ENCODE measurements around the gene GRM7.

Gene GRM7

DNA sequence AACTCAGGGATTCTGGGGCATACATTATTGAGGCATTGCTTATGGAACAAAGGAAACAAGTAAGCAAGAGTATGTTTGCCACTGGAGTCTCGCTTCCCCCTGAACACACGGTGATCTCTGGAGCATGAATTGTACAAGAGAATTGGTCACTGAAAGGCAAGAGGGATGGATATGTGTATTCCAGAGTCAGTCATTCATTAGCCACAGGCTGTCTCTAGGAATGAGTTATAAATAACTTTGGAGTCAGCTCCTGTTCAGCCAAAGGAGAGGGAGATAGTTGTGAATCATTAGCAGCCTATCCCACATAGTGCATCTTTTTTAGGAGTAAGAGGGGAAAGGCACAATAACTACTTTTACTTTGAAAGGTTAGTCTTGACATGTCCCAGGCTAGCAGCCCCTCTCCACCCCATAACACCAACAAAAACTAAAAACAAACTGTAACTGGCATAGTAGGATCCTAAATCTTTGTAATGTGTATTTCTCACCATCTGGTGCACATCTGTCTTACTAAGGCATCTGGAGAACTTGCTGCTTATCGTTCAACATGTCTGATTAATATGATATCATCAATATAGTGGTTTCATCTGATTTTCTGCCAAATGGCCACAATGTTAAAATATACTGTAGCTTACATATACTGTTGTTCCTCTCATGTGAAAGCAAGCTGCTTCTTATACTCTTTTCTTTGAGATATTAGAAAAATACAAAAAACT, 462.2 kb downstream of the GRM7 start:
- DNase-seq: no peak

DNA sequence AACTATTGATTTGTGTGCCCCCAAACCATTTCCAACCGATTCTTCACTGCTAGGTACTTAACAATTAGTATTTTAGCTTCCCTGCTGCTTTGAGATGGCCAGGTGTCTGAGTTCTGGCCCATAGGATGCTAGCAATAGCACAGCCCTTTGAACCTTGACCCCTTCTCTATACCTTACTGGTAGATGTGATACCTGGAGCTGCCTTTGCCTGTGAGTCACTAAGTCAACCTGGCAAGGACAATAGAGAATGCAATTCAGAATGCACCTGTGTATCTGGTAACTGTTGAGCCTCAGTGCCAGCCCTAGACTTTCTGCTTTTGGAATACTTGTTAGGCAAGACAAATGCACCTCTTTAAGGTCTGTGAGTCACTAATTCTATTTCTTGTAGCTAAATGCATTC, 467.4 kb downstream of the GRM7 start:
- DNase-seq: no peak

DNA sequence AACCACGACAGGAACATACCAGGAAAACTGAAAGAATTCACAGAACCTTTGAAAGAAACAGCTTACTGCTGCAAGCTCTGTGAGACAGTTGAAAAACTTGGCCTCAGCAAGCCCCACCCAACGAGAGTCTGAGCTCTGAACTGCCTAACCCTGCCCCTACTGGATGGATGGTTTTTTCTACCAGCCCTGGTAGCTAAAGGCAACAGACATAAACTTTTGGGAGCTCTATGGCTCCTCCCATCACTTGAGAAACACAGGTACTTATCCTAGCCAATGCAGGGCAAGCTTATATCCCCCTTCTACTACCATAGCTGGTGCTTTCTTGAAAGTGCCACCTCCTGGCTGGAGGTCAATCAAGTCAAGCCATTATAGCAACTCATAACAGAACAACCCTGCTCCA, 471.8 kb downstream of the GRM7 start:
- DNase-seq: no peak

DNA sequence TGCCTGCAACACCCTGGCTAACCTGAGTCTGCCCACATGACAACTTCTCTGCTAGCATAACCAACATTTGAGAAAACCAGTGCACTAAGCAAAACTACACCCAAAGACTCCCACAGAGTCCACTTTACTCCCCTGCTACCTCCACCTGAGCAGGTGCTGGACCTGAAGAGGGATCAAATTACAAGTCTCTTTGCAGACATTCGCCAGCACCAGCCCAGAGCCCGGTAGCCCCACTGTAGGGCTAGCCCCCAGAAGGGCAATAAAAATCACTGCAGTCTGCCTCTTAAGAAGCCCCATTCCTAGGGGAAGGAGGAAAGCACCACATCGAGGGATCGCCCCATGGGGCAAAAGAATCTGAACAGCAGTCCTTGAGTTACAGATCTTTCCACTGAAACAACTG, 472.2 kb downstream of the GRM7 start:
- DNase-seq: no peak

DNA sequence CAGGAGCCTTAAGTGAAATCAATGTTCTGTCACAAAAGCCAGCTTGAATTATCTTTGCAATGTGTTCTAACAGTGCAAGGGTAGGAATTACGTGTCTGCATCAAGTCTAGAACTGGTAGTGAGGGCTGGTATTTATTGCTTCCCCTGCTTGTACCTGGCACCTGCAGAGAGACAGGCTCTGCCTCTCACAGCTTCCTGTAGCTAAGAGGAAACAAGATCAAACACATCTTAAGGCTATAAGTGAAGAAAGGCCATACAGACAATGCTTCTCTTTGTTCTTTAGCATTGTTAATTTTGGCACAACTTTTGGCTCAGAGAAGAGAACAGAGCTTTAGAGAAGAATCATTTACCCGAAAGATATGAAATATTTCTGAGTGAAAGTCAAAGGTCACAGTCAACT, 479.9 kb downstream of the GRM7 start:
- DNase-seq: no peak

DNA sequence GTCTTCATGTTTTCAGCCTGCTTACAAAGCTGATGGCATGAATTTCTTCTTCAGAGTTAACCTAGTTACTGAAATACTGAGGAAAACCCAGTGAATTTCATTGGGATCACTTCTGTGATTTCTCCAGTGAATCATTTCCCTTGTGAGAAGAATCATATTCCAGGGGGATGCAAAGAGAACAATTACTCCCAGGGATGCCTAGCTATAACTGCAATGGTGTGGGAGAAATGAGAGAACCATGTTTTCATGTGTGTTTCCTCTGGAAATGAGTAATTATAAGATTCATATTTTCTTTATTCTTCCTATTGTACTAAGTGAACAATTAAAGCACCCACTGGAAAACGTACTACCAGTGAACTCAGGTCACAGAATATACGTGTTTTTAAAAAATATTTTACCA, 485.4 kb downstream of the GRM7 start:
- no peak for DNase-seq

DNA sequence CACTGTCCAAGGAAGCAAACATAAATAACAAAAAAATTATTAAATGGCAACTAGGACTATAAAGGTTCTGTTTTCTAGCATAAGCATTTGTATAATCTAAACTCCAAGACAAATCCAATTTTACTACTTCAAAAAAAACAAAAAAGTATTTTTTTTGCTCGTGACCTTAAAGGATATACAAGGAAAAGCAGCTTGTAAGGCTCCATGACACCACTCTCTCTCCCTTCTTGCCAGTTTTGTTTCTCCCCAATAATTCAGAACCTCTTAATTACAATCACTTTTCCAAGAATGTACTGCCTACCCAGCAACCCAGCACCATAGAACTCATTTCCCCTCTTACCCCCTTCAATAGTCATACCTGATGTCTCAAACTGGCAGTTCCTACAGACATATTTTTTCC, 496.2 kb downstream of the GRM7 start:
- no peak for DNase-seq

DNA sequence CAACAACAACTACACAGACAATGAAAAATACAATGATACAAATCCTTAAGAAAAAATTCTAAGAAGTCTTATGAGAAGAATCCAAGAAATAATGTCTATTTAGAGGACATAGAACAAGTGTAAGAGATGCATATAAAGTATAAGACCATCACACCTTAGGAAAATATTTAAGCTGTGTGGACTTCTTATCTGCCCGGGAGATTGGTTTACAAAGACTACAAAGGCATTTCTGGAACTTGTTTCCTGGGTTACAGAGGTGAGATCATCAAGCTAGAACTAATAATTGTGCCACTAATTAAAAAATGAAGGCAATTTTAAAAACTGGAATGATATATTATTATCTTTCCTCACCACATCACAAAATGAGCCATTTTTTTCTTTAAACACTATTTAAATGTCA, 507.1 kb downstream of the GRM7 start:
- DNase-seq: no peak

DNA sequence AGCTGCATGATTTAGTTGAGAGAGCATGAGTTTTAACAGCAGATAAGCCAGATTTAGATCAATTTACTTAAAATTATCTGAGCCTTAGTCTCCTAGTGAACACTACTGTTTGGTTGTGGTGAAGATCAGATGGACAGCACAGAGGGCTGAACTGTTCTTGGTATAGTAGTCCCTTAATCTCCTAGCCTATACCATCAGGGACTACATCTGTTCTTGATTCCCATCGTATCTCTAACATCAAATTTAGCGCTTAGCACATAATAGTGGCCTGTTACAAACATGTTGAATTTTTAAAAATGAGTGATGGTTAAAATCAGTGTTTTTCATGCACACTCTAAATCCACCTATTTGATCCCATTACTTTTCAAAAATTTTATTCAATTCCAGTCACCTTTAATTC, 507.7 kb downstream of the GRM7 start:
- DNase-seq: no peak

DNA sequence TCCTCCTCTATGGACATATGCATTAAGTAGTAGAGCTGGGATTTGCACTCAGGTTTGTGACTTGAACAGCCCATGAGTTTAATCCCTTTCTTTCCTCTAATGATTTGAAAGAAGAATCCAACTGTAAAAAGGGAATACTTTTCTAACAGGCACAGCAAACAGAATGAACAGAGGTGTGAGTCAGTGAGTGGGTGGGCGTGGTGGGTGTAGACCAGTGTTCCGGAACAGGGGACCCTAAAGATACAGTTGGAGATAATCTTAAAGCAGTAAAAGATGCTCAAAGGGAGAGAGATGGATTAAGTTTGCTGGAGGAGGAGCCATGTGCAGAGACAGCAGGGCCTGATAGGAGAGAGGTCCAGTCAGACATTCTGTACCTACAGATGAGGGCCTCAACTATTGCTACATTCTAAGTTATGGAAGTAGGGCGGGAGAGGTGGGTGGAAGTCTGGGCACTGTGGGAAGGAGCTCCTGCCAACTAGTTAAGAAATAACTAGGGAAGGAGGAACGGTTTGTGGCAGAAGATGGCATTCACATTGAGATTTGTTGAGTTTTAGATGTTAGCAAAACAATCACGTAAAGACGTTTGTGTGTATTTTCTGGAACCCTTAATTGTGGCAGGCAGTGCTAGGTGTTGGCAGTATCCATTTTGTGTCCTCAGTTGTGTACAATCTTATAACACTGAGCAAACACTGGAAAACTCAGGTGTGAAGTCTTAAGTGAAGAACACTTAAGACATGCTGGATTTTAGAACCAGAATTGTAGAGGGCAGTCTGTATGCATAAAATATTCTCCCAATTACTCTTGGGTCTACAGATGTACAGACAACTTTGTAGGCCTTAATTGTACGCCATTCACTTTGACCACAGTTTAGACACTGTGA, 511.0 kb downstream of the GRM7 start:
- DNase-seq: no peak

DNA sequence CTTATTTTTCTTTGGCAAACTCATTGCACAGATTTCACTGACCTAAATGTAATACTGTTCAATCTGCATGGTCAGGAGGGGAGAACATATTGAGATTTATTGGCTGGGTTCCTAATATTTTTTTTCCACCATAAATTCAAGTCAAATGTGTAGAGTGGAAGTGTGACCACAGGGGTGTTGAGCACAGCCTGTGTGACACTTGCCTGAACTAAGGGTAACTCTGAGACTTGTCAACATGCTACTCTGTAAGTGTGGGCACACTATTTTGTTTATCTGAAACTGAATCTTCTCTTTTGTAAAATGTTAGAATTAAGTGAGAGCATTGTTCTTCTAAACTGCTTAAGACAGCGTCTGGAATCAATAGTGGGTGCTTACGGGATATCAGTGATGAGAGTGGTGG, 516.2 kb downstream of the GRM7 start:
- DNase-seq: no peak

DNA sequence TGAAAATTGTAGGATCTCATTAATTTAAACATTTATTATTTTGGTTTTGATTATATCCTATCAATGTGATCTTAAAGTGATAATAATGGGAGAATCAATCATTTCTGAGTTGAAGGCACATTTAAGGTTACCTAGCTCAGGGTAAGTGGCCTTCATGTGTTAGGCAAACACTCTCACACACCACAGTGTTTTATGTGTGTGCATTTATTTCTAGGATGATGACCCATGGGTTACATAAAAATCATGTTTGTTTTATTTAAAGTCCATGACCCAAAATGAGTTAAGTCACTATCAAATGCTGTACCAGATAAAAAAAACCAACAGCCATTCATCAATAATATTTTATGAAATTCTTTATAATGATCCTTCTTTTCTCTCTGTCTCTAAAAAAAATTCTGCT, 520.8 kb downstream of the GRM7 start:
- DNase-seq: no peak

DNA sequence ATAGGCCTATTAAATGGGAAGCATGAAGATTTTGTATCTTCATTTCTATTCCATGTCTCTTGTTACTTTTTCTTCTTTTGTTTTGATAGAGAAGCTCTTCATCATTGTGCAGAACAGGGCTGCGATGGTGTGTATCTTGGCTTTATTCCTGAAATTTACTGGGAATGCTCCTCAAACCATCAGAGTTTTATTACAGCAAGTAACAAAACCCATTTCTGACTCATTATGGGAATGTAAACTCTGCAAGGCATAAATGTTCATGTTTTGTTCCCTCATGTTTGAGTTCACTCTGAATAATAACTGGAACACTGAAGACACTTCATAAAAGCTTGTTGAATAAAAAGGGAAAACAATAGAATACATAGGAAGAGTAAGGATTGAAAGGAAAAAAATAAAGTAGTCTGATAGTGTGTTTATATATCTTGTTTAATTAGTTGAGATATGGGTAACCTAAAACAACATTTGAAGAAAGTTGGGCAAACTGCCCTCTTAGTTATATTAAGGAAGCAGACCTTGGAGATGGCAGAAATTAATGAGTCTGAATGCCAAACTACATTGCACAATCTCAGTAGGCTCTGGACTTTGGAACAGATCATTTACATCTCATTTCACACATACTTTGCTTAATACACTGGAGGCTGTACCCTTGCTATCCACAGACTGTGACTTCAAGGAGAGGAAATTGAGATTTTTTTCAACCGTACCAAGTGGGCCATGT, 521.5 kb downstream of the GRM7 start:
- DNase-seq: no peak

DNA sequence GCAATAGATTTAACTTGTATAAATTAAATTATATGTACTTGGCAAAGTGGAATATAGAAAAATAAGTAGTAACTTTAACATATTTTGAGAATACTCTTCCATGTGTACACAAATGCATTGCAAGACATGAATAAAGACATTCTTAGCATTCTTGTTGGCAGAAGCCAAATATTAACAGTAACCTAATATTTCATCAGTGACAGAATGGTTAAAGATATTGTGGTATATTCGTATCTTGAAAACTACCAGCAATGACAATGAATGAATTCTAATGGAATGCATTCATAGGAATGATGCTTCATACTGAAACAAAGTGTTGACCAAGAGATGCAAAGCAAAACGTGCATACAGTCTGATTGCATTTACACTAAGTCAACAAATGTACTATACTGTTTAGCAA, 524.7 kb downstream of the GRM7 start:
- no peak for DNase-seq

DNA sequence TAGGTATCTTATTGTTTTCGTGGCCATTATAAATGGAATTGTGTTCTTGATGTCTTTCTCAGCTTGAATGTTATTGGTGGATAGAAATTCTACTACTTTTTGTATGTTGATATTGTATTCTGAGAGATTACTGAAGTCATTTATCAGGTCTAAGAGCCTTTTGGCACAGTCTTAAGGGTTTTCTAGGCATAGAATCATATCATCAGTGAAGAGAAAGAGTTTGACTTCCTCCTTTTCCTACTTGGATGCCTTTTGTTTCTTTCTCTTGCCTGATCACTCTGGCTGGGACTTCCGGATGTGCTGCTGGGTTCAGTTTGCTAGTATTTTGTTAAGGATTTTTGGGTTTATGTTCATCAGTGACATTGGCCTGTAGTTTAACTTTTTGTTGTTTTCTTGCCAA, 527.1 kb downstream of the GRM7 start:
- DNase-seq: no peak

DNA sequence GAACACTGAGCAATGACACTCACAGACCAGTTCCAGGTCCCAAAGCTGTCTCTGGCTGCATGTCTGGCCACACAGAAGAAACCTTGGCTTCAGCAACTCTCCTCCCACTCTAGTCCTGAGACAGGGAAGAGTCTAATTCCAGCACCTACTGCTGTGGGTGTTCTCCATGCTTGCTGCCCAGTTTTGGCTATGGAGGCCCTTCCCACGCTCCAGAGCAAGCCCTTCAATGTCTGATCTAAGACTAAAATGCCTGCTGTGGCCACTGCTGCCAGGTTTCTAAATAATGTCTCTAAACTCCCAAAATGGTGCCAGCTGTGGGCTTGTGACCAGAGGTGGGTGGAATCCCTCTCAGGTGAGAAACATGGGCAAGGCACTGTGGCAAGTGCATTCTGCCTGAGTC, 531.3 kb downstream of the GRM7 start:
- no peak for DNase-seq

DNA sequence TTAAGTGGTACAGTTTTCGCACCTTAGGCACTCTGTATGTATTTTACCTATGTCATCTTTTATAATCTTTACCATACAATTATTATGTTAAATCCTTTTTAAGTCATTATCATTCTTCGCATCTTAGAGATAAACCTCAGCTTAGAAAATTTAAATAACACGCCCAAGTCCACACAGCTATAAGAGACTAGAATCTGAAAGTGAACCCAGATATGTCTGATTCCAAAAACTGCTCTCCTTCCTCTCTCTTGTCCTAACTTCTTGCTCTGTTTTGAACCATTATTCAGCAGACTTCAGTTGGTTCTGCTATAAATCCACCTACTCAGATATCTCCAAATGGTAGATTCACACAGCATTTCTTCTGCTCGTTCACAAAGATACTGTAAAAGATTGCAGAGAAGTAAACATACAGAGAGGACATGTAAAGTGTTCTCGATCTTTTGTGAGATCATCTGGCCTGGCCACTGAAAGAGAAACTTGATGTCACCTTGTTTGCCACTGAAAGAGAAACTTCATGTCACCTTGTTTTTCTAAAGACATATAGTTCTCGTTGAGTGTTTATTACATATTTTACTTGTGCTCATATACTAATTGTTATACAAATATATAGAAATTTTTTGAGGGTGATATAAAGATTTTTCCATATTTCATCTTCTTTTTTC, 533.2 kb downstream of the GRM7 start:
- no peak for DNase-seq

DNA sequence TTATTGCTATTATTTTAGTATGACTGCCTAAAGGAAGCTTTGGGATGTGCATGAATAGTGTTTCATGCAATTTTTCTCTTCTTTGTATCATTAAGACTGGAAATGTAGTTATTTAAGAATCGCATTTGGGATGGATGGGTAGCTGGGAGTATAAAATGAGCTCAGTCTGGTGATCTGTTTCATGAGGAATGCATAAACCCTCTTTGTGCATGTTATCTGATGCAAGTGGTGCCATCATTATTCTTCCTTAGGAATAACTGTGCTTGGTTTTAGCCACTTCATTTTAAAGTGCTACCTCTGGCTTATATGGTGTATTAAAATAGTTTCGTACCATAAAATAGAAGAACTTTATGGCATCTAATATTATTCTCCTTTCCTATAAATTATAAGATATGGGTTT, 535.6 kb downstream of the GRM7 start:
- no peak for DNase-seq

DNA sequence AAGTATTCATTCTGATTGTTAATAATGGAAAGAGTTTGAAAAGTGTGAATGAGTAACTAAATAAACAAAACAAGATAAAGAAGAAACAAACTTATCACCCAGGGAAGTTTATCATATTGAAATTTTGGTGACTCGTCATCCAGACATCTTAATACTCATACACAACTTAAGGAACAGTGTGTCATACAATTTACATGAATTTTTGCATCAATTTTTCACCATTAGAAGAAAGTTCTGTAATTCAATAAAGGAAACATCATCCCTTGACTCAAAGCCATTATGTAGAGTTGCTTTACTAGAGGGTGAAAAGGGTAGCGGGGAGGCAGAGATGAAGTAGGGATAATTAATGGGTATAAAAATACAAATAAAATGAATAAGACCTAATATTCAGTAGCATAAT, 536.2 kb downstream of the GRM7 start:
- no peak for DNase-seq

DNA sequence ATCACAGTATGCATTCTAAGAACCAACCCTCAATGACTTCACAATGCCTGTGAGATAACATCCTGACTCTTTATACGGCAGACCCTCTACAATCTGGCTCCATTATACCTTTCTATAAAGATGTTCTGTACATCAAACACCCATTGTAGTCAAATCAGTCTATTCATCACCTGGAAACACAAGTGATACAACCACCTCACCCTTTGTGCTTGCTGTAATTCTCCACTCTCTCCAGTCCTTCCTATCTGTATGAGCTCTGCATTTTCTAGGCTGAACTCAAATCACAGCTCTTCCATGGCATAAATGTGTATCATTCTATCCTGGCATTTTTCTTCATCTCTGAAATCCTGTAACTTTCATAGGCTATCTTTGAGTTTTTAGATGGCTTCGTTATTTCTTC, 539.4 kb downstream of the GRM7 start:
- DNase-seq: no peak

DNA sequence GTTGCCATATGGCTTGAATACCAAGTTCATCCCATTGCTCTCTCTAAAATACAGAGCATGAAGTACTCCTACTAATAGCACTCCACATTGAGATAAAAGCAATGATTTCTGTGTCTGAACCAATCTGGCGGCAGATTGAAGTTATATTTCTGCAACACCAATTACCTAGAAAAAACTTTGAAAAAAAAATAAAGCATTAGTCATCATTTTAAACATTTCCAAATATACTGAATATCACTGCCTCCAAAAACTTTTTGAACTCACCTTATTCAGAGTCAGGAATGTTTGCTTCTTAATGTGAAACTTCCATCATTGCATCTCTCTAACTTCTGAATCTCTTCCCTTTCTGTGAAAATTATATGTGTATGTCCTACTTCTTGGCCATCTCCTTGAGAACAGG, 540.5 kb downstream of the GRM7 start:
- DNase-seq: no peak

DNA sequence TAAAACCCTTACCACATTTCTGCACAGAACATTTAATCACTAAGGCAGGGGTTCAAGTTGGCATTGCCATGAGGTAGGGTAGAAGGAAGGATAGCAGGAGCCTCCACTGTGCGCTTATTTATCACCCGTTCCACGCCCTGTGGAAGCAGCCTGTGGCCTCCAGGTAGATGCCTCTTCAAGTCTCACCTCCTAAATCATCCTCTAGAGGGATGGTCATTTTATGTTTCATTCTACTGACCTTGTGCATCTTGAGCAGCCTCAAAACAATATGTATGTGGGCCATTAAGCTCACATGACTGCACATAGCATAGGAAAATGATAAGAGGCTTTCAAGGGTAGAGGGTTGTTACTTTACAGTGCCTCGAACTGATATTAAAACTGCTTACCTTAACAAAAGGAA, 546.2 kb downstream of the GRM7 start:
- DNase-seq: no peak

DNA sequence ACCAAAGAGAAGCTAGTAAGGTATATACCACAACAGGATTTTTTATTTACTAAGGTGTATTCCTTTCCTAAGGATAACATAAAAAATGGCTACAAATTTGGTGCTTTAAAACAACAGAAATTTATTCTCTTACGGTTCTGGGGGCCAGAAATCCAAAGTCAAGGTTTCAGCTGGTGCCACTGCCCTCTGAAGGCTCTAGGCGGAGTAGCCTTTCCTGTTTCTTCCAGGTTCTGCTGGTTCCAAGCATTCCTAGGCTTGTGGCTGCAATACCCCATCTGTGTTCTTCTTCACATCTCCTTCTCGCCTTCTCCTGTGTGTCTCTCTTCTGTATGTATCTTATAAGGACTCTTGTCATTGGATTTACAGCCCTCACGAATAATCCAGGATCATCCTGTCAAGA, 549.9 kb downstream of the GRM7 start:
- no peak for DNase-seq

All from midbrain (tissue), 1 donor.